Cortex of kidney (tissue), 1 donor: Measurements from ENCODE around the gene MCM10.
"Not testable (repeated sequence)": the region's sequence is repeated elsewhere in the genome, so short reads cannot be mapped to it uniquely, and the experiment has no call there.

Experiments
- DNase-seq: peaks from one replicate; lab custom pipeline; 2025; lab: John Stamatoyannopoulos, UW

Gene MCM10

DNA sequence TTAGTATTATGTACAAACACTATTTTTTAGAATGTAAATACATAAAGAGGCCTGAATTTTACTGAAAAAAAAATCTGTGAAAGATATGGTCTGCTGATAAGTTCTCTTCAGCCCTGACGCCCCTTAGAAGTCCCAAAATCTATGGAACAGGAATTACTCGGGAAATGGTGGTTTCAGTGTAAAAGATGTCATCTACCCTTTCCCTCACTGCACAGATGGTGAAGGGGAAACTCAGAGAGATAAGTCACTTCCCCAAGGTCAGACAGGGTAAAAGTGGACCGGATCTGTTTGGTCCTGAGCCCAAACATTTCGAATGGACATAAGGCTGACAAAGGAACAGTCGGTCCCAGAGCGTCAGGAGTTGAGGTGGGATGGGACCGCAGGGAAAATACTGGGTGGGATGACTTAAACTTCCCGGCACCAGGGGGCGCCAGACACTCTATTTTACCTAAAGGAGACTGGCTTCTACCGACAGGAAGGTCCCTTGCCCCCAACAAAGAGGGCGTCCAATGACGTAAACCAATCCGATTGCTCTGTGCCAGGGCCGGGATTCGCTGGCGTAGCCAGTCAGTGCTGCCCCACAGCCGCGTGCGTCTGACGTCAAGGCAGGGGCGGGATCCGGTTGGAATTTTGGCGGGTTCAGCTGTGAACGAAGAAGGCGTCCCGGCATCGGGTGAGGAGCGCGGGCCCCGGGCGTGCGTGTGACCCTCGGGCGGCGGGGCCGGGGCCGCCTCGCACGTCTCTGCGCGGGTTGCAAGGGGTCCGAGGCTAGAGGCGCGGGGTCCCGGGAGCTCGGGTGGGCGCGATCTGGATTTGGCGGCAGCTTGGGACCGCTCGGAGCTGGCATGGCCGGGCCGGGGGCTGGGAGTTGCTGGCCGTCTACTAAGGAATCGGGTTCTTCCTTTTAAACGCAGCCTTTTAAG lies at the start of gene MCM10:
Gene MCM10, plus strand, starts transcription at position 625 of the 923 bp plus-strand sequence. CDS start 2,645 bp downstream, outside the sequence.
- peak; percentile 54 for DNase-seq

DNA sequence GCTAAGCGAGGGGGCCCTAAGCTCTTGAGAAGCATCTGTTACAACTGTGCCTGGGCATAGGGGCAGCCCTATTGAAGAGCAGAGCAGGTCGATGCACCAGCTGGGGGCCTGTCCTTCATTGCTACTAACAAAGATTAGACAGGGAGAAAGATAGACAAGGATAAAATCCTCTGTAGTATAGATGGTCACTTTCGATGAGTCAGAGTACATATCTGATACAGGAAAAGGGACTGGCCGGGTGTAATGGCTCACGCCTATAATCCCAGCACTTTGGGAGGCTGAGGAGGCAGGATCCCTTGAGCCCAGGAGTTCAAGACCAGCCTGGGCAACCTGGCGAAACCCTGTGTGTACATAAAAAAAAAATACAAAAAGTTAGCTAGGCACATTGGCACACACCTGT lies 47.8 kb upstream of the MCM10 start:
- DNase-seq, result no peak

DNA sequence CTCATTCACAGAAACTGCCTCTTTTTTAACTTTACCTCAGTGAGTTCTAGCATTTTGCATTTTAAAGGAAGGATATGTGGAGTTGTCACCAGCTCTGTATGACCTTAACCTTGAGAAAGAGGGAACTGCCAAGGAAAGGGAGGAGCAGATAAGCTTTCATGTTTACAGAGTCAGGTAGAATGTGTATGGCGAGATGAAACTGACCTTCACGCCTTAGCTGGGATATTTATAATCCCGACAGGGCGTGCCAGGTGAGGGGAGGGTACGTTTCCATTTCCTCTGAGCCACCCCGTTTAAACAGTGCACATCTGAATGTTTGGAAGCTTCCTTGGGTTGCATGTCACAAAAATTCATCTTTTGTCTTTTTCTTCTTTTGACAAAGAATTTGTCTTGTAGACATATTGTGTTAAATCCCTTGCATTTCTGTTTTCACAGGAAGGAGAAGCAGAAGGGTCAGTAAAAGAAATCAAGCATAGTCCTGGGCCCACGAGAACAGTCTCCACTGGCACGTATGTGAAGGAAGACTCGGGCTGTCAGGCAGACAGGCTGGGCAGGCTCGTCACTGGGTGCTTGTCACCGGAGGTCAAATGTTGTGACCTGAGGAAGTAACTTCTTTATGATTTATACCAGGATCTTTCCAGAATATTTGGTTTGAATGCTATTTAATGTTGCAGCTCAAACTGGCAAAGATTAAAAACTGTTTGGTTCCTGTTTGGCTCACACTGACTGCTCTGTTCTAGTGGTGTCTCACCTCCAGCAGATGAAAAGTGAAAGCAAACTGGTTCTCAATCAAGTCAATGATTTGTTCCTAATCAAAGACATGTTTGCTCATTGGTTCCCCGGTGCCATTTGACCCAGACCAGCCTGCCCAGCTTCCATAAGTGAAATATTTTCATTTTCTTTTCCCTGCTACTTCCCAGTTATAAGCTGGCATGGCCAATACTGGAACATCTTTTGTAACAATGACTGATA lies 45.2 kb upstream of the MCM10 start:
- DNase-seq, result no peak

DNA sequence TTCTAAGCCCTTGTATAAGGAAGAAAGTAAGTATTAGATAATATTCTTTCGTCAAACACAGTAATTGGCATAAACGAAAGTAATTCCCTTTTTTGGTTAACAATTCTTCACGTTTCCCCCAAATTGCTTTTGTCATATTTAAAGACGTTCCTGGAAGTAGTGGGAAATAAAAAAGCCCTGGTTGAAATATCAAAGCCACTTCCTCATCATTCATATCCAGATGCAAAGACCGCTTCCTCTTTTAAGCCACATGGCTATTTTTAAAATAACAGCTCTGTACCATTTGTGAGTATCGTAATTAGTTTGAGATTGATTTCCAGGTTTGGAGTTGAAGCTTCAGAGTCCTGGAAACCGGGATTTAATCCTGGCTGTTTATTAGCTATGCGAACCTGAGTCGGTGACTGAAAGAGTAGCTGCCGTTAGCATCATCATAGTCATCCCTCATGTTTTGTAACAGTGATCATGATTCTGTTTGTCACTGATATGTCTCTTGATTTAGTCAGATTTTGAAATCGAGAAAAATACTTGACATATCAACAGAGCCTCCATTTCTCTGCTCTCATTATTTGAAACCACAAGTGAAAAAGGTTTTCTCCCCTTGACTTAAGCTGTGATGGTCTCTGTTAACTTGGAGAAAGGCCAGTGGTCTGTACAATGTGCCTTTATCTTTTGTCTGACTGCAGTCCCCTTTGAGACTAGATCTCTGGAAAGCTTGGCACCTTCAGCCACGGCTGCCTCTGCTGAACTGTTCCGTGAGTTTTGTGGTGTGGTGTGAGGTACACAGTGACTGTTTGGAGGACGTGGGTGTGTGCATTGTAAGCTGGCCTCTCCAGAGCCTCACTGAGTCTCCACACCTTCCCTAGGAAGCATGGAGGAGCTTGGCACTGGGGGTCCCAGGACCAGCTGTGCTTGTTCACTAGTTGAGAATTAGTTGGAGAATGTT lies 43.2 kb upstream of the MCM10 start:
- DNase-seq, result no peak

DNA sequence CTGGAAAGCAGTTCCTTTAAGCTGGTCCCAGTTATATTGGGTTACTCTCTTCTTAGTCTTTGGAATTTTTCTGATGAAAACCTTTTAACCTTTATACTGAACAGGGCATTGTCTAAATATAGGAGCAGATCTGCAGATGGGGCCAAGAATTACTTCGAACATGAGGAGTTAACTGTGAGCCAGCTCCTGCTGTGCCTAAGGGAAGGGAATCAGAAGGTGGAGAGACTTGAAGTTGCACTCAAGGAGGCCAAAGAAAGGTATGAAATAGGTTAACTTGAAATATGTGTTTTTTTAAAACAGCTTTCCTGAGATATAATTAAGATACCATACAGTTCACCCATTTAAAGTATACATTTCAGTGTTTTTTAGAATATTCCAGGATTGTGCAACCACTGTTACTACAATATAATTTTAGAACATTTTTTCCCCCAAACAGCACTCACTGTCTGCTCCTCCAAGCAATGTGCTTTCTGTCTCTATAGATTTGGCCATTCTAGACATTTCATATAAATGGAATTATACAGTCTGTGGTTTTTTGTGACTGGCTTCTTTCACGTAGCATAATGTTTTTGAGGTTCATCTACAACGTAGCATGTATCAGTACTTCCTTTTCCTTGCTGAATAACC lies 42.5 kb upstream of the MCM10 start:
- DNase-seq, result no peak

DNA sequence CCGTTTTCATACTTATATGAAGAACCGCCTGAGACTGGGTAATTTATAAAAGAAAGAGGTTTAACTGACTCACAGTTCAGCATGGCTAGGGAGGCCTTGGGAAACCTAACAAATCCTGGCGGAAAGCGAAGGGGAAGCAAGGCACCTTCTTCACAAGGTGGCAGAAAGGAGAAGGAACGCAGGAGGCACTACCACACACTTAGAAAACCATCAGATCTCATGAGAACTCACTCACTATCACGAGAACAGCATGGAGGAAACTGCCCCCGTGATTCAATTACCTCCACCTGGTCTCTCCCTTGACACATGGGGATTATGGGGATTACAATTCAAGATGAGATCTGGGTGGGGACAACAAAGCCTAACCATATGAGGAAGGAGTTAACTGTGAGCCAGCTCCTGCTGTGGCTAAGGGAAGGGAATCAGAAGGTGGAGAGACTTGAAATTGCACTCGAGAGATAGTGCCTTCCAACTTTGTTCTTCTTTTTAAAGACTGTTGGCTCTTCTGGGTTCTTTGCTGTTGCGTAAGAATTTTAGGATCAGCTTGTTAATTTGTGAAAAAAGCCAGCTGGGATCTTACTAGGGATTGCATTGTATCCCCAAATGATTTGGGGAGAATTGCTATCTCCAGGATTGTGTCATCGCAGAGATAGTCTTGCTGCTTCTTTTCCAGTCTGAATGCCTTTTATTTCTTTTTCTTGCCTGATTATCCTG lies 40.4 kb upstream of the MCM10 start:
- no peak for DNase-seq

DNA sequence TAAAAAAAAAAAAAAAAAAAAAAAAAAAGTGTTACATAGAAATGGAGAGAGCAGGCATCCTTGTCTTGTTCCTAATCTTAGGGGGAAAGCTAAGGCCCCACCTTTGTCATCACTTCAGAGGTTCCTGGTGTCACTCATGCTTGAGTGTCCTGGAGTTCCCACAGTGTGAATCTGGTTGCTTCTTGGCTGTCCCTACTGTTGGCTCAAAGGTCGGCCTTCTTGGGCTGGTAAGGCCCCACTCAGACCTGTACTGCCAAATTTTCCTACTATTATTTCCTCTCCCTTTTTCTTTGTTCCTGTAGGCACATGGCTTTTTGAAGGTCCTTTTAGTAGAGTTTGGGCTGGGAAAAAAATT lies 39.9 kb upstream of the MCM10 start:
- DNase-seq, result no peak

DNA sequence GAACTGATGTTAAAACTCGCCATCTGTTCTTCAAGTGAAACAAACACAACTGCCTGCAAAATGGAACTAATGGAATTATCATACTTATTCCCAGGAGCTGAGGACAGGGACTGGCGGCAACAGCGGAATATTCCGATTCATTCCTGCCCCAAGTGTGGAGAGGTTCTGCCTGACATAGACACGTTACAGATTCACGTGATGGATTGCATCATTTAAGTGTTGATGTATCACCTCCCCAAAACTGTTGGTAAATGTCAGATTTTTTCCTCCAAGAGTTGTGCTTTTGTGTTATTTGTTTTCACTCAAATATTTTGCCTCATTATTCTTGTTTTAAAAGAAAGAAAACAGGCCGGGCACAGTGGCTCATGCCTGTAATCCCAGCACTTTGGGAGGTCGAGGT lies 24.7 kb upstream of the MCM10 start:
- no peak for DNase-seq

DNA sequence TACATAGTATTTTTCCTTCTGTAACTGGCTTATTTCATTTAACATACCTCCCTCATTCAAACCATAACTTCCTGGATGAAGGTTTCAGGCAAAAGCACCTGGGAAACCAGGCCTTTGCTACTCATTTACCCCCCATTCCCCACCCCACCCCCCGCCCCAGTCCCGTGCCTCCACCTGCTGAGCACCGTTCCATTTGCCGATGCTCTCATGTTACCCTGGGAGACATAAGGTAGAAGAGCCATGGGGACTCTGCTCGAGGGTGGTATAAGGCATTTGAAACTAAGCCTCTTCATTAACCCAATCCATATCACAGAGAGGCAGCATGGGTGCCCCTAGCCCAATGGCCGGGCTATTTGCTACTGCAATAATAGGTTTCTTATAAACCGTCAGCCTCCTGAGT lies 22.2 kb upstream of the MCM10 start:
- DNase-seq, result no peak

DNA sequence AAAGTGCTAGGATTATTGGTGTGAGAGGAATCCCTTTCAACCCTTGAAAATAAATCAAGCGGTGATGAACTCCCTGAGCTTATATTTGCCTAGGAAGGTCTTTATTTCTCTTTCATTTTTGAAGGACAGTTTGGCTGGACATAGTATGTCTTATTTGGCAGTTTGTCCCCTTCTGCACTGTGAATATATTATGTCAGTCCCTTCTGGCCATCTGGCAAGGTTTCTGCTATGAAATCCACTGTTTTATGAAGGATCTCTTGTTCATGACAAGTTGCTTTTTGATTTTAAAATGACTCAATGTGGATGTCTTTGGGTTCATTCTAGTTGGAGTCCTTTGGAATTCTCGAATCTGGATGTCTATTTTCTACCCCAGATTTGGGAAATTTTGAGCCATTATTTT lies 21.7 kb upstream of the MCM10 start:
- DNase-seq, result no peak

DNA sequence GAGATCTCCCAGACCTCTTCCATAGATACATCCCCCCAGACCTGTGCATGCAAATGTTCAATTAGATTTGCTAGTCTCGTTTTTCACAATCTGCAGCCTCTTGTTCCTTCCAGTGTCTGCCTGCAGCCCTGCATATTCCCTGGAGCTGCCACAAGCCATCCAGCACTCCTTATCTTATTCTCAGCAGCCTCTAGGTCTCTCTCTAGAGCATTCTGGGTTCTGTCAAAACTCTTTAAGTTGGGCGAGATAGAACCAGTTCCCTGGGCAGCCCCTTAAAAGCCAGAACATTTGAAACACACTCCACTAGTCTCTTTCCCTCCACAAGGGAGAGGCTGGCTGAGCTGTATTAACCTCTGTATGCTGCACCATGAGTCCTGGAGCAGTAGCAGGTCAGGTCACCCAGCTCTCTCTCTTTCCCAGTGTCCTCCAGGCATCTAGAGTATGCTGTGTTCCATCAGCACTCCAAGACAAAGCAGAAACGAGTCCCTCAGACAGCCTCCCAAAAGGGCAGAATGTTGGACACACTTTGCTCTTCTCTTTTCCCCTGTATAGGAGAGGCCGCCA lies 20.6 kb upstream of the MCM10 start:
- no peak for DNase-seq

DNA sequence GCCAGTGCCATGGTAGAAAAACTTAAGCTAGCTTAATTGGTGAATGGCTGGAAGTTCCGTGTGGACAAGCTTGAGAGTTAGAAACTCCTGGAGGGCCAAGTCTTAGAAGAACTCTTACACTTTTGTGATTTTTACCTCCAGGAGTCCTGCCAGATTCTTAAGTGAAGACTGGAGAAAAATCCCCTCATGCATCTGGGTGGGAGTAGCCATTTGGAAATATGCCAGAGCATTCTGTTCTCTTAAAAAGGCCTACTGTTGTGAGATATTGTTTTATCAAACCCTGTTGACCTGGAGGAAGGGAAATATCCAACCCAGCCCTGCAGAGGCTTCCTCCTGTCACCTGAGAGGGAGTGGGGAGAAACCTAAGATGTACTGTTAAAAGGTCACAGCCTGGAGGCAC lies 17.6 kb upstream of the MCM10 start:
- no peak for DNase-seq

DNA sequence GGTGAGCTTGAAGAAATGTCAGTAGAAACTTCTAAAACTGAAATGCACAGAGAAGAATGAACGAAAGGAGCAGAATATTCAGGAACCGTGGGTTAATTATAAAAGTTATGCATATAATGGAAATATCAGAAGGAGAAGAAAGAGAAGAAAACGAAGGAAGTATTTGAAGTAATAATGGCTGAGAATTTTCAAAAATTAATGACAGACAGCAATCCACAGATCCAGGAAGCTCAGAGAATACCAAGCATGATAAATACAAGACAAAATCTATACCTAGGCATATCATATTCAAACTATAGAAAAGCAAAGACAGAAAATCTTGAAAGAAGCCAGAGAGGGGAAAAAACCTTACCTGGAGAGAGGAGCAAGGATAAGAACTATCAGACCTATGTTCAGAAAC lies 16.5 kb upstream of the MCM10 start:
- DNase-seq, result no peak

DNA sequence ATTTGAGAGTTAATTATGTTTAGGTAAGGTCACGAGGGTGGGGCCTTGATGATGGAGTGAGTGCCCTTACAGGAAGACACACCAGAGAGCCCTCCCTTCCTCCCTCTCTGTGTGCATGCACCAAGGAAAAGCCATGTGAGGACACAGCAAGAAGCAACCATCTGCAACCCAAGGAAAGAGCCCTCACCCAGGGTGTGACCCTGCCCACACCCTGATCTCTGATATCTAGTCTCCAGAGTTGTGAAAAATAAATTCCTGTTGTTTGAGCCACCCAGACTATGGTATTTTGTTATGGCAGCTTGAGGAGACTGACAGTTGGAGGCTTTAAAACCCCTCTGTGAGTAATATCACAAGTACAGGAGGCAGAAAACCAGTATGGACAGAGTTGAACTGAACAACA lies 15.0 kb upstream of the MCM10 start:
- DNase-seq, result no peak

DNA sequence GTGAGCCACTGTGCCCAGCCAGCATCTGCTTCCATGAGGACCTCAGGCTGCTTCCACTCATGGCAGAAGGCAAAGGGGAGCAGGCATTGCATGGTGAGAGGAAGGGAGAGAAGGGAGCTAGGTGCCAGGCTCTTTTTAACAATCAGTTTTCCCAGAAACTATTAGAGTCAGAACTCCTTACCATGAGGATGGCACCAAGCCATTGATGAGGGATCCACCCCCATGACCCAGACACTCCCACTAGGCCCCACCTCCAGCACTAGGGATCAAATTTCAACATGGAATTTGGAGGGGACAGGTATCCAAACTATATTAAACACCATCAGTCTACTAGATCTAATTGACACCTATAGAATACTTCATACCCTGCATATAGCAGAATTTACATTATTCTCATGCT lies 14.2 kb upstream of the MCM10 start:
- DNase-seq, result no peak

DNA sequence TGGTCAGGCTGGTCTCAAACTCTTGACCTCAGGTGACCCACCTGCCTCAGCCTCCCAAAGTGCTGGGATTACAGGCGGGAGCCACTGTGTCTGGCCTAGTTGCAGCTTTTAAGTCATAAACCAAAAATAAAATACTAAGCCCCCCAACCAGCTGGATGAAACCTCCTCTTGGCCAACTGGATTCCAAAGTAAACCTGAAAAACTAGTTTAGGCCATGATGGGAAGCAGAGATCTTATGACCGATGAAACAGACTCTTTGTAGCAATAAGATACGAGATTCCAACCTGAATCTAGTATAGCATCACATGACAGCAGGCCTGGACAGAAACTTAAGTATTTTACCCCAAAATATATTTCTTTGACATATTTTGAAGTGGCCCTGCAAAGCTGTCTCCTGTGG lies 9.1 kb upstream of the MCM10 start:
- DNase-seq, result no peak

DNA sequence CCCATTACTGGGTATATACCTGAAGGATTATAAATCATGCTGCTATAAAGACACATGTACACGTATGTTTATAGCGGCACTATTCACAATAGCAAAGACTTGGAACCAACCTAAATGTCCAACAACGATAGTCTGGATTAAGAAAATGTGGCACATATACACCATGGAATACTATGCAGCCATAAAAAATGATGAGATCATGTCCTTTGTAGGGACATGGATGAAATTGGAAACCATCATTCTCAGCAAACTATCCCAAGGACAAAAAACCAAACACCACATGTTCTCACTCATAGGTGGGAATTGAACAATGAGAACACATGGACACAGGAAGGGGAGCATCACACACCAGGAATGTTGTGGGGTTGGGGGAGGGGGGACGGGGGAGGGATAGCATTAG lies 5.5 kb upstream of the MCM10 start:
- DNase-seq, result not testable (repeated sequence)

DNA sequence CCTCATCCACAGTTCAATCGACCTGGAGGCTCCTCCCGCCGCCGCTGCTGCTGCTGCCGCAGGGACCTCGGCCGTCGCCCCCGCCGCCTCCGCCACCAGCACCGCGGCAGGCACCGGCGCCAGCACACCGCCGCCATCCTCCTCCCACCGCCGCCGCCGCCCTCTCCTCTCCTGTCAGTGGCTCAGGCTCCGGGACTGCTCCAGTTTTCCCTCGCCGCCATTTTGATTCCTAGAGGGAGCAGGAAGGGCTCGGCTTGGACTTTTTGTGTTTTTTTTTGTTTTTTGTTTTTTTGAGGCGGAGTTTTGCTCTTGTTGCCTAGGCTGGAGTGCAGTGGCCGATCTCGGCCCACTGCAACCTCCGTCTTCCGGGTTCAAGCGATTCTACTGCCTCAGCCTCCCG lies 3.0 kb upstream of the MCM10 start:
- no peak for DNase-seq

DNA sequence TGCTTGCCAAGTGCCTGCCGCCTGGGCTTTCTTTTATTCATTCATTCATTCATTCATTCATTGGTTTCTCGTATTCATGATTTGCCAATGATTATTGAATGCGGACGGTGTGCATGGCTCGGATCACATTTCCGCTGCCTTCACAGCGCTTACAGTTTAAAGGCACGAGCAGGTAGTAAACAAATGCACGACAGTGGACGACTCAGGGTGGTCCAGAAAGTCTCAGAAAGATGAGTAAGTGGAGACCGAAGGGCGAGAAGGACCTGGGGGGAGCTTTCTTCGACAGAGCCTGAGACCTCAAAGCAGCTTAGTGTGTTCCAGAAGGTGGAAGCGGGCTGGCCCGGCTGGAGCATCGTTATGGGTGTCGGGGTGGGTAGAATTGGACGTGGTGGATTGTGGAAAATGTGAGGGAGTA lies 506 bp downstream of the MCM10 start:
- no peak for DNase-seq

DNA sequence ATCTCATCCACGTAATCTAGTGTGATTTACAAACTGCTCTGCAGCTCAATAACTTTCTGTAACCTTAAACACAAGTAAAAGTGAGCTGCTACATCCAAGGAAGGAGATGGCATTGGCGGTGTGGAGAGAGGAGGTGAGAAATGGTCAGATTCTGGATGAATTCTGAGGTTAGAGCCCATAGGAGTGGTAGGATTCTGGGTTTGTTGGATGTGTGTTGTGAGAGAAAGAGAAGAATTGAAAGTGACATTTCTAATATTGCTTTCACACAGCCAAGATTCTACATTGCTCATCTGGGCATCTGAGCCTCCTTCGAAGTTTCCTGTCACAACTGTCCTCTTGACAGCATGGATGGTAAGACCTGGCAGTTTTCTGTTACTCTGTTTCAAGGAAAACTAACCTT lies 2.5 kb downstream of the MCM10 start:
- no peak for DNase-seq
